GM12878 (cell line): ENCODE data around the gene GPC6. TPM values are rescaled to one million over a fixed set of nuclear protein-coding genes. Genes with fewer than 3 reads are reported as not detected.

Experiments
- ATAC-seq: fragments of 200-7000 bp; cut with Tn5 transposase; 3 replicates; pipeline ENCODE4 v1.9.1; 2020; ENCODE audit warnings: mild to moderate bottlenecking, moderate library complexity
- BruUV-seq: library from RNA; stranded (reverse); fragments of 400-500 nt; replicated peaks from 2 replicates; lab custom pipeline; 2021; lab: Mats Ljungman, UMichigan
- CTCF ChIA-PET: fragments of 300-600 bp; sonication (Branson Sonifier 250); formaldehyde crosslinking; extraction: SDS; loops from one replicate; lab custom pipeline; 2021; ENCODE audit warnings: inconsistent platforms; lab: Yijun Ruan, JAX
- POLR2A ChIA-PET: fragments of 350-600 bp; formaldehyde crosslinking; extraction: SDS; loops from one replicate; lab custom pipeline; 2021; ENCODE audit warnings: inconsistent platforms; lab: Charles Lee
- RAD21 ChIA-PET: fragments of 300-600 bp; sonication (Branson Sonifier 250); formaldehyde crosslinking; loops from one replicate; lab custom pipeline; 2023; ENCODE audit warnings: antibody characterized with exemption; ENCODE audit not compliant: unreplicated experiment; lab: Charles Lee
- SMC1A ChIA-PET: fragments of 300-600 bp; sonication (Branson Sonifier 250); formaldehyde crosslinking; loops from one replicate; lab custom pipeline; 2023; ENCODE audit not compliant: unreplicated experiment, uncharacterized antibody; lab: Charles Lee
- DNase-seq: peaks from one replicate; pipeline ENCODE4 v3.0.0-alpha.2; 2011; ENCODE audit warnings: low read depth, low spot score
- FAIRE-seq: peaks from 3 replicates; lab custom pipeline; 2011; peaks lifted over from hg19 to GRCh38; lab: Jason Lieb, UNC
- H2AFZ ChIP-seq: 2 replicates; pipeline ENCODE4 v1.6.0; 2011; ENCODE audit warnings: low read depth, low read length, control low read depth; ENCODE audit not compliant: control insufficient read depth
- H3K27ac ChIP-seq: 2 replicates; pipeline ENCODE4 v1.5.1; 2011; ENCODE audit warnings: control low read depth; ENCODE audit not compliant: control insufficient read depth, insufficient read depth
- H3K27me3 ChIP-seq, 2 experiments: replicated peaks in 1 of 2; 2 replicates each; pipeline versions ENCODE4 v1.6.0 to v1.6.1; 2011; ENCODE audit warnings: low read length in 1 of 2; ENCODE audit not compliant: control insufficient read depth in 2 of 2, insufficient read depth in 2 of 2
- H3K36me3 ChIP-seq, 2 experiments: 2 replicates each; pipeline ENCODE4 v1.5.1; 2011; ENCODE audit warnings: low read length in 1 of 2; ENCODE audit not compliant: control insufficient read depth in 2 of 2, insufficient read depth in 2 of 2
- H3K4me1 ChIP-seq: 2 replicates; pipeline ENCODE4 v1.6.1; 2011; ENCODE audit warnings: mild to moderate bottlenecking, low read length, moderate library complexity, mixed read lengths; ENCODE audit not compliant: control insufficient read depth, insufficient read depth
- H3K4me2 ChIP-seq: 2 replicates; pipeline ENCODE4 v1.6.0; 2011; ENCODE audit warnings: control low read depth; ENCODE audit not compliant: control insufficient read depth, insufficient read depth
- H3K4me3 ChIP-seq: fragments of 200-600 bp; sonication (generic); 2 replicates; pipeline ENCODE4 v1.5.1; 2016
- H3K79me2 ChIP-seq: 2 replicates; pipeline ENCODE4 v1.6.0; 2011; ENCODE audit warnings: low read length; ENCODE audit not compliant: control insufficient read depth, insufficient read depth
- H3K9ac ChIP-seq: 2 replicates; pipeline ENCODE4 v1.8.0; 2011; ENCODE audit warnings: low read length, control low read depth, mixed read lengths; ENCODE audit not compliant: control insufficient read depth, insufficient read depth
- H3K9me3 ChIP-seq: replicated peaks from 3 replicates; pipeline ENCODE4 v1.5.1; 2011; ENCODE audit warnings: mild to moderate bottlenecking, low read length; ENCODE audit not compliant: control insufficient read depth, insufficient read depth
- H4K20me1 ChIP-seq: 2 replicates; pipeline ENCODE4 v1.6.0; 2011; ENCODE audit not compliant: control insufficient read depth, insufficient read depth
- BCLAF1 ChIP-seq: fragments of 450-650 bp; IDR thresholded peaks from 2 replicates; pipeline ENCODE4 v1.6.1; 2017; ENCODE audit warnings: antibody characterized with exemption, mild to moderate bottlenecking, moderate library complexity
- CEBPB ChIP-seq, 2 experiments: fragments of 150-350 bp in 1 of 2; IDR thresholded peaks; 2 replicates each; pipeline ENCODE4 v1.6.1; 2012 to 2014; ENCODE audit warnings: low read depth in 2 of 2, low read length in 2 of 2, borderline replicate concordance in 1 of 2, inconsistent platforms in 1 of 2
- GABPA ChIP-seq: IDR thresholded peaks from 2 replicates; pipeline ENCODE4 v1.6.1; 2014; ENCODE audit warnings: antibody characterized with exemption, low read depth, mild to moderate bottlenecking, inconsistent platforms
- MLLT1 ChIP-seq: fragments of 450-650 bp; IDR thresholded peaks from 2 replicates; pipeline ENCODE4 v1.6.1; 2016; ENCODE audit warnings: mild to moderate bottlenecking
- NFXL1 ChIP-seq: fragments of 450-650 bp; IDR thresholded peaks from 2 replicates; pipeline ENCODE4 v1.6.1; 2017; ENCODE audit warnings: antibody characterized with exemption, mild to moderate bottlenecking, borderline replicate concordance
- ZNF24 ChIP-seq: fragments of 450-650 bp; IDR thresholded peaks from 2 replicates; pipeline ENCODE4 v1.6.1; 2017; ENCODE audit warnings: antibody characterized with exemption, mild to moderate bottlenecking
- WGBS: methylation state at CpG from one replicate; pipeline ENCODE4 v1.1.6; 2016; ENCODE audit warnings: low lambda C conversion rate; ENCODE audit not compliant: insufficient replicate concordance, insufficient coverage; ENCODE audit errors: missing lambda C conversion rate; 5-methylcytosine and 5-hydroxymethylcytosine counted together
- in situ Hi-C: fragments of 300-500 bp; cut with MboI; formaldehyde crosslinking; loops from 9 replicates; pipeline ENCODE4 v1.14.3; 2018; ENCODE audit warnings: mixed read lengths
- intact Hi-C: fragments of 100-400 bp; cut with micrococcal nuclease; formaldehyde crosslinking; loops from one replicate; pipeline ENCODE4 v1.14.2; 2022; ENCODE audit not compliant: unreplicated experiment
- polyA plus RNA-seq, 11 experiments: library from polyadenylated mRNA; depleted of rRNA in 4 of 11; unstranded in 6 of 11; stranded (reverse) in 5 of 11; fragments of >200 nt; fragmentation: Nextera tagmentation in 4 of 11; fragmentation: Illumina TruSeq in 1 of 11; extraction: Ambion mirVana in 4 of 11; extraction: Trizol in 1 of 11; gene quantifications; 1 replicate in 1 of 11; 2 replicates in 10 of 11; pipeline versions ENCODE4 v1.2.1 to v1.2.3, GENCODE V29; 2011 to 2016; ENCODE audit warnings: inconsistent platforms in 2 of 11, missing spikeins in 2 of 11, low read depth in 1 of 11
- total RNA-seq, 4 experiments: library from RNA; depleted of rRNA in 3 of 4; stranded (reverse); fragments of >200 nt in 3 of 4; fragmentation: Illumina TruSeq in 1 of 4; extraction: Trizol in 1 of 4; gene quantifications; 2 replicates each; pipeline versions ENCODE4 v1.2.1 to v1.2.3, GENCODE V29; 2013 to 2021

GPC6 gene
- total and polyA plus RNA-seq, 10 of the 15 experiments (the other 5 are each of a cell fraction or from before 2014, with no cell fraction given), result 0.03 to 0.04 (median 0.03) TPM; not detected in 7

GRCh38 chr13:93967286-93967685 is 740.7 kb downstream of the GPC6 start:
- Histone ChIP-seq H3K36me3 (no peaks in the 10 kb centered on the region), H4K20me1 (no peaks in the 10 kb centered on the region), H3K4me1 (no peaks in the 10 kb centered on the region), H3K9me3 (no peaks in the 10 kb centered on the region), H3K79me2 (no peaks in the 10 kb centered on the region), H3K27me3 (no peaks in the 10 kb centered on the region), H3K4me3 (no peak overlapping the region), H3K4me2 (no peak overlapping the region), H2AFZ (no peak overlapping the region), H3K27ac (no peak overlapping the region), H3K9ac (no peak overlapping the region)
- RAD21 ChIA-PET, result no interaction called here
- DNase-seq, result no peak
- SMC1A ChIA-PET, result no interaction called here
- in situ Hi-C loops (no loop called here), intact Hi-C loops (no loop called here)
- CTCF ChIA-PET, result no interaction called here
- FAIRE-seq, result no peak
- ATAC-seq, result no peak
- no peak for TF ChIP-seq GABPA
- TF ChIP-seq BCLAF1, result no peak
- no peak for TF ChIP-seq MLLT1
- no peak for TF ChIP-seq CEBPB (IDR thresholded peaks at IDR 0.05; ENCODE audit: borderline replicate concordance in 1 of 2, low read depth in 2 of 2, low read length in 2 of 2)
- TF ChIP-seq ZNF24, result no peak
- TF ChIP-seq NFXL1, result no peak
- POLR2A ChIA-PET, result no interaction called here
- WGBS, result 2% methylated on average over 2 of the region's 2 CpGs
- BruUV-seq, result no TSS peak
